NT2/D1 (cell line): ENCODE results near the gene EIF2AK3.
"Not testable (repeated sequence)": the region's sequence is repeated elsewhere in the genome, so short reads cannot be mapped to it uniquely, and the experiment has no call there.

ENCODE experiments used
- DNase-seq: peaks from one replicate; pipeline ENCODE4 v3.0.0-alpha.2; 2011; ENCODE audit warnings: low read depth, low spot score
- H3K27me3 ChIP-seq: 2 replicates; pipeline ENCODE4 v1.6.0; 2011; ENCODE audit warnings: mild to moderate bottlenecking; ENCODE audit not compliant: insufficient read length, insufficient read depth
- H3K36me3 ChIP-seq: 2 replicates; pipeline ENCODE4 v1.6.1; 2011; ENCODE audit warnings: mild to moderate bottlenecking, low read length, mixed read lengths; ENCODE audit not compliant: insufficient read depth, insufficient read length
- H3K4me1 ChIP-seq: 2 replicates; pipeline ENCODE4 v1.5.1; 2011; ENCODE audit not compliant: insufficient read depth, insufficient read length
- H3K4me3 ChIP-seq: 2 replicates; pipeline ENCODE4 v1.5.1; 2011; ENCODE audit warnings: low read depth; ENCODE audit not compliant: insufficient read length
- H3K9ac ChIP-seq: 2 replicates; pipeline ENCODE4 v1.6.0; 2011; ENCODE audit warnings: low read depth; ENCODE audit not compliant: insufficient read length
- H3K9me3 ChIP-seq: 2 replicates; pipeline ENCODE4 v1.5.1; 2011; ENCODE audit warnings: mild to moderate bottlenecking, low read length; ENCODE audit not compliant: insufficient read depth
- SUZ12 ChIP-seq: IDR thresholded peaks from 2 replicates; pipeline ENCODE4 v1.6.1; 2011; ENCODE audit not compliant: insufficient read length, insufficient read depth; ENCODE audit errors: extremely low read depth
- YY1 ChIP-seq: IDR thresholded peaks from 2 replicates; pipeline ENCODE4 v1.6.1; 2011; ENCODE audit not compliant: insufficient read length, insufficient read depth
- ZNF274 ChIP-seq: IDR thresholded peaks from 2 replicates; pipeline ENCODE4 v1.6.1; 2011; ENCODE audit warnings: mild to moderate bottlenecking, low read depth, low read length

The EIF2AK3 gene

DNA sequence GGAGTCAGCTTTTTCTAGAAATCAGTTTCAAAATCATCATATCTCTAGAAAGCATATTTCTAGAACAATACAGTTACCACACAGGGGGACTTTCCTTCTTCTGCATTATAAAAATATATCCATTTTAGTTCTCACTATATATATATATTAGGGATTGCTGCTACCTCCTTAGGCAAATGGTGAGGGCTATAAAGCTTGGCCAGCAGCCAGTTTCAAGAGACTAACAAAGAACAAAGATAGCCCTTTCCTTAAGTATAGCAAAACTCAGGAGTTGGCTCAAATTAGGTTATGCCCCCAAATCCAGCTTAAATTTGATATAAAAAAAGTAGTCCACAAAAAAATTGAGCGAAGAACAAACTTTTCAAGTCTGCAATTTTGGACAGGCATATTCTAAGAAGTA, 70.0 kb downstream of the EIF2AK3 start:
- H3K9ac ChIP-seq = no peak overlapping the region
- no peaks in the 10 kb centered on the region for H3K4me1 ChIP-seq
- peaks cover 18% of the 10 kb centered on the region for H3K36me3 ChIP-seq
- no peak for TF ChIP-seq ZNF274
- TF ChIP-seq SUZ12 = no peak
- no peak for TF ChIP-seq YY1
- DNase-seq = no peak
- H3K27me3 ChIP-seq = no peaks in the 10 kb centered on the region
- no peak overlapping the region for H3K4me3 ChIP-seq
- H3K9me3 ChIP-seq = no peaks in the 10 kb centered on the region

DNA sequence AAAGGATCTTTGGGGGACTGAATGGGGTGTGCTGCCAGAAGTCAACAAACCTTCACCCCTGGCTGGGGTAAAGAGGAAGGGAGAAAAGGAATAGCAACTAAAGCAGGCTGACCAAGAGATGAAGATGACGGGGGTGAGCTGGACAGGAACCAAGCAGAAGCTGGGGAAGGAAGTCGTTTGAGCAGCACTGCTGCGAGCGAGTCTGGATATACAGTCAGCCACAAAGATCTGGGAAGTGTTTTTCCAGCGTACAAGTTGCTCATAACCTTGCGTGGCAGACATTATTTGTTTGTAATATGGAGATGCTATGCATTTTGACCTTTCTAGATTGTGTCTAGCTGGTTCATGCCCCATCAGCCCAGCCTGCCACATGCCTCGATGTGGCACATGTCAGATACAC, 71.2 kb downstream of the EIF2AK3 start:
- H3K4me3 ChIP-seq = no peak overlapping the region
- no peaks in the 10 kb centered on the region for H3K4me1 ChIP-seq
- DNase-seq = no peak
- TF ChIP-seq SUZ12 = no peak
- TF ChIP-seq YY1 = no peak
- no peak for TF ChIP-seq ZNF274
- peaks cover 18% of the 10 kb centered on the region for H3K36me3 ChIP-seq
- no peak overlapping the region for H3K9ac ChIP-seq
- no peaks in the 10 kb centered on the region for H3K9me3 ChIP-seq
- H3K27me3 ChIP-seq = no peaks in the 10 kb centered on the region

DNA sequence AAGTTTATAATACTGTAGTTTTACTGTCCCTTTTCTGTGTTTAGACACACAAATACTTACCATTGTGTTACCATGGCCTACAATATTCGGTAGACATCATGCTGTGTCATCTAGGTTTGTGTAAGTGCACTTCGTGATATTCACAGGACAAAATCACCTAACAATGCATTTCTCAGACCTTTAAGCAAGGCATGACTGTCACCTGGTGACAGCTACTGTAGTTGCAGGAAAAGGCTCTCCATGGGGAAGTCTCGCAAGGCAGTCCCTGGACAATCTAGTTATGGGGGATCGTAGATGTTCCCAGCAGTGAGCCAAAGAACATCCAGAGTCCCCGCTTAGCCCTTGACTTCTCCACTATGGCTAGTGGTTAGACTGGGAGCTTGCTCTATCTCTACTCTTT, 73.1 kb downstream of the EIF2AK3 start:
- Histone ChIP-seq H3K36me3 (peaks cover 14% of the 10 kb centered on the region), H3K27me3 (no peaks in the 10 kb centered on the region), H3K9ac (no peak overlapping the region), H3K4me3 (no peak overlapping the region), H3K9me3 (no peaks in the 10 kb centered on the region), H3K4me1 (no peaks in the 10 kb centered on the region)
- TF ChIP-seq YY1 (no peak), ZNF274 (no peak), SUZ12 (no peak)
- DNase-seq = peak; percentile 51

DNA sequence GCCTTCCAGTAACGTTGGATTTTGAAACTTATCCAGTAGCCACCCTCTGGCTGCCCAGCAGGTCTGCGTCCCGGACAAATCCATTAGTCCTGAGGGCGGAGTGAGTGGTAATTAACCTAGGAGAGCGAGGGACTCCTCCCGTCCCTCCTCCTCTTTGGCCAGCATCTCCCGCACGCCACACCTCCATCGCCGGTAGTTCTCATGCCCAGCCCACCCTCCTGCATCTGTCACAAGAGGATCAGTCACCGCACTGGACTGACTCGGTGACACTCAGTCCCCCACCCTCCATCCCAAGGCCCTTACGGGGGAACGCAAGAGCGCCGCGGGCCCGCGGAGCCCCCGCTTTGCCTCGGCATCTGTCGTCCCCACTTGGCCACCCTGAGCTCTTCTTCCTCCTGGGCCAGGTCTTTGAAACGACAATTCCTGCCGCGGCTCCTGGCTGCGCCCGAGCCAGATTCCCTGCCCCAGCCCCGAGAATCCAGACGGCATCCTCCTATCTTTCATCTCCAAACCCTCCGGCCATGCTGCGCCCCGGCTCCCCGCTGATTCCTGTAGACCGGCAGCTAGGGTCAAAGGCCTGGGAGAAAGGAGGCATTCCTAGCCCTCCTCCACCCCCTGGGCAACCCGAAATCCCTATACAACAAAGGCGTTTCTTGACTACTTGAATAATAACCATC, 77.5 kb downstream of the EIF2AK3 start:
- no peaks in the 10 kb centered on the region for H3K9me3 ChIP-seq
- no peaks in the 10 kb centered on the region for H3K4me1 ChIP-seq
- H3K36me3 ChIP-seq = no peaks in the 10 kb centered on the region
- peak overlapping the region; percentile 50 for H3K9ac ChIP-seq
- no peaks in the 10 kb centered on the region for H3K27me3 ChIP-seq
- no peak overlapping the region for H3K4me3 ChIP-seq
- TF ChIP-seq SUZ12 (no peak), YY1 (no peak), ZNF274 (no peak)
- DNase-seq = peak; percentile 76

DNA sequence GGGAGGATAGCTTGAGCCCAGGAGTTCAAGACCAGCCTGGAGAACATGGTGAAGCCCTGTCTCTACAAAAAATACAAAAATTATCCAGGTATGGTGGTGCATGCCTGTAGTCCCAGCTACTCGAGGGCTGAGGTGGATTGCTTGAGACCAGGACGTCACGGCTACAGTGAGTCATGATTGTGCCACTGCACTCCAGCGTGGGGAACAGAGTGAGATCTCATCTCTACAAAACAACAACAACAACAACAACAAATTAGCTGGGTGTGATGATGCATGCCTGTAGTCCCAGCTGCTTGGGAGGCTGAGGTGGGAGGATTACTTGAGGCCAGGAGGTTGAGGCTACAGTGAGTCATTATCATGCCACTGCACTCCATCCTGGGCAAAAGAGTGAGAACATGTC, 81.0 kb downstream of the EIF2AK3 start:
- not testable (repeated sequence) for H3K9me3 ChIP-seq, DNase-seq

DNA sequence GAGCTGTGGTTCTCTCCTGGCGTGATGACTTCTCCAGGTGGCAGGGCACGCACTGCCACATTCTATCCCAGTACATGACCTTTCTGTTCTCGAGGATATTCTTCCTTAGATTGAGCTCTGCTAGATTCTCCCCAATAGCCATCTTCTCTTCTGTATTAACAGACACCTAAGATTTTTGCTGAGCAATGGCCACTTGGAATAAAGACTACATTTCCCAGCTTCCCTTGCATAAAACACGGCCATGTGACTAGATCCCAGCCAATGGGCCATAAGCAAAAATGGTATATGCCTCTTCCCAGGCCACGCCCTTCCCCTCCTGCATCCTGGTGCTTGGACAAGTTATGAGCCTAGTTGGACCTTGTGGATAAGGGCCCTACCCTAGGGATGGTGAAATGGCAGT, 82.1 kb downstream of the EIF2AK3 start:
- DNase-seq = no peak
- H3K4me3 ChIP-seq = no peak overlapping the region
- no peaks in the 10 kb centered on the region for H3K27me3 ChIP-seq
- H3K4me1 ChIP-seq = no peaks in the 10 kb centered on the region
- peaks cover 5% of the 10 kb centered on the region; the same call in 1 of the 2 replicates for H3K9me3 ChIP-seq
- TF ChIP-seq SUZ12 = no peak
- TF ChIP-seq ZNF274 = no peak
- no peak for TF ChIP-seq YY1
- no peaks in the 10 kb centered on the region for H3K36me3 ChIP-seq
- H3K9ac ChIP-seq = no peak overlapping the region

More for the DNA sequence above, 81.0 kb downstream of the EIF2AK3 start:
- not testable (repeated sequence) for H3K4me1 ChIP-seq, H3K27me3 ChIP-seq, H3K9ac ChIP-seq, H3K36me3 ChIP-seq, H3K4me3 ChIP-seq

DNA sequence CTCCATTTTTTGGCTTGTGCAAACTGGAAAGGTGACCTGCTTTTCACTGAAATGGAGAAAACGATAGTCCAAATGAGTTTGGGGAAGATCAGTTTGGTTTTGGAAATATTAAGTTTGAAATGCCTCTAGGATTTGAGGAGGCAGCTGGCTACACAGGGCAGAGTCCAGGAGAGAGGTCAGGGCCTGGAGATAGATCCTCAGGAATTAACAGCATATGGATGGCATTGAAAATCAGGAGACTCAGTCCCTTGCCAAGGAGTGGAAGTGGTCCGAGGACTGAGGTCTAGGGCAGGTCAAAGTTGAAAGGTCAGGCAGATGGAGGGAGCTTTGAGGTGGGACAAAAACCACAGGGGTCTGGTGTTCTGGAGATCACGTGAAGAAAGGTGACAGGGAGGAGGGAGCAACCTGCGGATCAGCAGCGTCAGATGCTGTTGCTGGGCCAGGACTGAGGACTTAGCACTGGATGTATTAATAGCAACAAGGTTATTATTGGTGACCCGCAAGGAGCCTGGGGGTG, 83.7 kb downstream of the EIF2AK3 start:
- peaks cover 6% of the 10 kb centered on the region; the same call in 1 of the 2 replicates for H3K9me3 ChIP-seq
- H3K4me3 ChIP-seq = no peak overlapping the region
- TF ChIP-seq ZNF274 = no peak
- TF ChIP-seq SUZ12 = no peak
- no peak for TF ChIP-seq YY1
- H3K27me3 ChIP-seq = no peaks in the 10 kb centered on the region
- H3K36me3 ChIP-seq = no peaks in the 10 kb centered on the region
- H3K9ac ChIP-seq = no peak overlapping the region
- DNase-seq = no peak
- no peaks in the 10 kb centered on the region for H3K4me1 ChIP-seq

DNA sequence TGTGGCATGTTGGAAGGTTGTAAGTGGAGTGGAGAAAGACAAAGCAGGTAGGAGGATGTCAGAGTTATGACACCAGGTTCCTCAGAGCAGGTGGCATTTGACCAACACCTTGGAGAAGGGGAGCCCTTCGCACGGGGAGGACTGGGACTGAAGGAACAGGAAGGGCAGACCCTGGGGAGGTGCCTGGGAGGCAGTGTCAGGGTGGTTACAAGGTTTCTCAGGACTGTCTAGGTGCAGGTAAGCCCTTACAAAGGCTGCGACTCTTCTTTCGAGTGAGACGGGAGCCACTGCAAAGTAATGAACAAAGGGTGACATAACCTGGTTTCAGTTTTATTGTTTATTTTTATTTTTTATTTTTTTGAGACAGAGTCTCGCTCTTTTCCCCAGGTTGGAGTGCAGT, 84.6 kb downstream of the EIF2AK3 start:
- DNase-seq = no peak
- H3K9me3 ChIP-seq = peaks cover 6% of the 10 kb centered on the region; the same call in 1 of the 2 replicates
- TF ChIP-seq YY1 = no peak
- no peak overlapping the region for H3K9ac ChIP-seq
- no peaks in the 10 kb centered on the region for H3K36me3 ChIP-seq
- no peaks in the 10 kb centered on the region for H3K27me3 ChIP-seq
- no peak overlapping the region for H3K4me3 ChIP-seq
- no peaks in the 10 kb centered on the region for H3K4me1 ChIP-seq
